ENCODE data around the gene TPK1. TPM values are rescaled to one million over a fixed set of nuclear protein-coding genes. Genes with fewer than 3 reads are reported as not detected.

TPK1 gene
- polyA plus RNA-seq, 2 of the 4 experiments (the other 2 are of a cell fraction), result 1.4 to 2.5 TPM

GRCh38 chr7:144670218-144670617 lies 165.6 kb downstream of the TPK1 start:
- DNase-seq (ENCODE audit: low read depth in 1 of 2, low spot score in 1 of 2) (no peak), FAIRE-seq (no peak), ATAC-seq (no peak)
- no peak overlapping the region for H3K27ac ChIP-seq
- no peak overlapping the region for H3K4me2 ChIP-seq
- under 1% methylated on average over 3 of the region's 3 CpGs for WGBS (ENCODE audit: missing lambda C conversion rate)
- no peaks in the 10 kb centered on the region for H3K4me1 ChIP-seq
- ChIA-PET POLR2A (no interaction called here), CTCF (interaction anchor here (0.6 to 1.4 kb wide), 3 partner anchors 12 to 311 kb away, joined by 3 to 4 read pairs (median 3); no protein-coding TSS in a partner anchor)
- no peaks in the 10 kb centered on the region for H3K9me3 ChIP-seq
- TF ChIP-seq RAD21 (conservative IDR thresholded peaks at IDR 0.05 in 1 of 2, IDR thresholded peaks at IDR 0.05 in 1 of 2) (peak in 1 of 2 experiments; percentile 16; a peak in 1 of 5 replicates), CTCF (IDR thresholded peaks at IDR 0.05) (peak; percentile 20; the same call in 2 of the 3 replicates), E2F6 (IDR thresholded peaks at IDR 0.05; ENCODE audit: borderline replicate concordance, low read depth) (no peak)
- no peak overlapping the region for H3K4me3 ChIP-seq

GRCh38 chr7:144668503-144668902 lies 167.3 kb downstream of the TPK1 start:
- no peaks in the 10 kb centered on the region for H3K4me1 ChIP-seq
- FAIRE-seq, result no peak
- ATAC-seq, result no peak
- 0% methylated on average over 1 of the region's 1 CpG for WGBS (ENCODE audit: missing lambda C conversion rate)
- no peak overlapping the region for H3K4me2 ChIP-seq
- CTCF ChIA-PET, result no interaction called here
- H3K9me3 ChIP-seq, result no peaks in the 10 kb centered on the region
- POLR2A ChIA-PET, result no interaction called here
- TF ChIP-seq PHF8 (IDR thresholded peaks at IDR 0.05; ENCODE audit: borderline replicate concordance, low read depth), result no peak
- TF ChIP-seq ZC3H11A (IDR thresholded peaks at IDR 0.05), result no peak
- TF ChIP-seq BHLHE40 (IDR thresholded peaks at IDR 0.05; ENCODE audit: low read depth, low read length), result no peak
- no peak for TF ChIP-seq CBX8 (IDR thresholded peaks at IDR 0.05)
- H3K27ac ChIP-seq, result no peak overlapping the region
- no peak for DNase-seq (ENCODE audit: low read depth in 1 of 2, low spot score in 1 of 2)
- H3K4me3 ChIP-seq, result no peak overlapping the region

- Histone ChIP-seq H3K27ac (no peak overlapping the region), H3K9me3 (no peaks in the 10 kb centered on the region), H3K4me3 (no peak overlapping the region), H3K4me2 (no peak overlapping the region), H3K4me1 (no peaks in the 10 kb centered on the region)
- DNase-seq (ENCODE audit: low read depth in 1 of 2, low spot score in 1 of 2), result no peak
- ChIA-PET POLR2A (no interaction called here), CTCF (no interaction called here)
- WGBS (ENCODE audit: missing lambda C conversion rate), result 3% methylated on average over 2 of the region's 2 CpGs
- no peak for ATAC-seq
- TF ChIP-seq POLR2A (IDR thresholded peaks at IDR 0.05; ENCODE audit: low read length), result no peak
- no peak for TF ChIP-seq ZC3H11A (IDR thresholded peaks at IDR 0.05)
- no peak for TF ChIP-seq REST (IDR thresholded peaks at IDR 0.05)
- no peak for TF ChIP-seq BCL3 (IDR thresholded peaks at IDR 0.05)
- no peak for TF ChIP-seq GATA3 (IDR thresholded peaks at IDR 0.05; ENCODE audit: borderline replicate concordance)
- TF ChIP-seq RARB (CRISPR knock-in tag; IDR thresholded peaks at IDR 0.05), result no peak
- FAIRE-seq, result no peak
Observed at GRCh38 chr7:144665689-144666381, 170.0 kb downstream of the TPK1 start.
